Endometrium (tissue), 2 donors: Measurements from ENCODE around the gene DYSF.

Experiments used
- FAIRE-seq: peaks from 2 replicates; lab custom pipeline; 2012; peaks lifted over from hg19 to GRCh38; lab: Jason Lieb, UNC
- donor health status: control.
- donor health status: control.

Gene DYSF

GRCh38 chr2:71502941-71503738 lies 49.8 kb downstream of the DYSF start:
- FAIRE-seq = no peak

- no peak for FAIRE-seq
These were observed 50.5 kb downstream of the DYSF start for GRCh38 chr2:71503837-71504236.

- no peak for FAIRE-seq
These were observed 51.2 kb downstream of the DYSF start for GRCh38 chr2:71504611-71505010.

- FAIRE-seq = no peak
These were observed 51.9 kb downstream of the DYSF start for GRCh38 chr2:71505086-71505769.

- FAIRE-seq = no peak
These were observed 52.4 kb downstream of the DYSF start for GRCh38 chr2:71505770-71506140.

GRCh38 chr2:71506222-71507153 lies 53.1 kb downstream of the DYSF start:
- FAIRE-seq = no peak

- no peak for FAIRE-seq
These were observed 54.1 kb downstream of the DYSF start for GRCh38 chr2:71507476-71507875.

GRCh38 chr2:71510196-71510807 lies 56.9 kb downstream of the DYSF start:
- FAIRE-seq = no peak

- no peak for FAIRE-seq
These were observed 57.6 kb downstream of the DYSF start for GRCh38 chr2:71510938-71511337.

- no peak for FAIRE-seq
These were observed 58.4 kb downstream of the DYSF start for GRCh38 chr2:71511776-71512175.

GRCh38 chr2:71512386-71512785 lies 59.0 kb downstream of the DYSF start:
- no peak for FAIRE-seq

- FAIRE-seq = no peak
These were observed 59.7 kb downstream of the DYSF start for GRCh38 chr2:71513096-71513495.

GRCh38 chr2:71513721-71514120 lies 60.4 kb downstream of the DYSF start:
- FAIRE-seq = no peak

GRCh38 chr2:71516253-71516888 lies 63.0 kb downstream of the DYSF start:
- no peak for FAIRE-seq

- FAIRE-seq = no peak
These were observed 64.5 kb downstream of the DYSF start for GRCh38 chr2:71517851-71518250.

GRCh38 chr2:71521436-71521950 lies 68.1 kb downstream of the DYSF start:
- FAIRE-seq = no peak

- FAIRE-seq = no peak
These were observed 71.1 kb downstream of the DYSF start for GRCh38 chr2:71524476-71524875.

GRCh38 chr2:71526141-71526540 lies 72.8 kb downstream of the DYSF start:
- FAIRE-seq = no peak

GRCh38 chr2:71526975-71527374 lies 73.6 kb downstream of the DYSF start:
- FAIRE-seq = no peak

GRCh38 chr2:71528131-71528591 lies 74.8 kb downstream of the DYSF start:
- no peak for FAIRE-seq

- no peak for FAIRE-seq
These were observed 75.4 kb downstream of the DYSF start for GRCh38 chr2:71528749-71529148.
